ENCODE measurements around the gene NECAB2.

Gene NECAB2

GRCh38 chr16:83994703-83995102, 26.7 kb downstream of the NECAB2 start:
- DNase-seq = no peak

- no peak for DNase-seq
Observed at GRCh38 chr16:83995754-83996153, 27.7 kb downstream of the NECAB2 start.

GRCh38 chr16:83996481-83997252, 28.6 kb downstream of the NECAB2 start:
- DNase-seq = no peak

DNA sequence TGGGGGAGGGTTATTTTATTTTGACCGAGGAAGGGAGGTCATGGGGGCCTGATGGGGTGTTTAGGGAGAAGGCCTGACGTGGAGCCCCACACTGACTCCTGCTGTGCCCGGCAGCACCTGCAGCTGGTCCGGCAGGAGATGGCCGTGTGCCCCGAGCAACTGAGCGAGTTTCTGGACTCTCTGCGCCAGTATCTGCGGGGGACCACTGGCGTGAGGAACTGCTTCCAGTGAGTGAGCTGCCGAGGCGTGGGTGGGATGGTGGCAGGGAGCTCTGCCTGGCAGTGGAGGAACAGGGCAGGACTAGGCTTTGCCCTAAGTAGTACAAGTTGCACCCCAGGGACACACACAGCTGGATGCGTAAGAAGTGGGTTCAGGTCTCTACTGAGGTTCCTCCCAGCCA, 30.0 kb downstream of the NECAB2 start:
- no peak for DNase-seq

DNA sequence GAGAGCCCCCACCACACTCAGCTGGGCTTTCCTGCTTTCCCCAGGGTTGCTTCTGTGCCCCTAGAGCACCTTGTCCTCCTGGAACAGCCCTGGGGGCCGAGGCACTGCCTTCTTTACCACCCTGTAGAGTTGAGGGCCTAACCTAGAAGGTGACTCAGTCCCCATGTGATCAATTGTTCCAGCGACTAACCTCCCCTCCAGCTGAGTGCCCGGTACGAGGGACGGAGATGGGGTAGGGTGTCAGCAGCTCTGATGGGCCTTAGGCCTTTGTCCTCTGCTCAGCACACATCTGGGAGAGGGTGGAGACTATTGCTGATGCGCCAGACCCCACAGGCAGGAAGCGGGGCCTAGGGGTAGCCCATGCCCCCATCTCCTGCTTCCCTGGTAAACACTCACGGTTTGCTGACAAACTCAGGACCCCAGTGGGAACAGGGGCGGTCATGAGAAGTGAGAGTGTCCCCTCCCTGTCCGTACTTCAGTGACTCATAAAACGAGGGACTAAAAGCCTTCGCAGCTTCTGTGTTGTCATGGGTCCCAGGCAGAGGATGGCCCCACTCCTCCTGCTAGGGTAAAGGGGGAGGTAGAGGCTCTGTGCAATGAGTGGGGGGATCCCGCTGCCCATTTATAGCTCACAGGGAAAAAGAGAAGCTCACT, 33.1 kb downstream of the NECAB2 start:
- no peak for DNase-seq

DNA sequence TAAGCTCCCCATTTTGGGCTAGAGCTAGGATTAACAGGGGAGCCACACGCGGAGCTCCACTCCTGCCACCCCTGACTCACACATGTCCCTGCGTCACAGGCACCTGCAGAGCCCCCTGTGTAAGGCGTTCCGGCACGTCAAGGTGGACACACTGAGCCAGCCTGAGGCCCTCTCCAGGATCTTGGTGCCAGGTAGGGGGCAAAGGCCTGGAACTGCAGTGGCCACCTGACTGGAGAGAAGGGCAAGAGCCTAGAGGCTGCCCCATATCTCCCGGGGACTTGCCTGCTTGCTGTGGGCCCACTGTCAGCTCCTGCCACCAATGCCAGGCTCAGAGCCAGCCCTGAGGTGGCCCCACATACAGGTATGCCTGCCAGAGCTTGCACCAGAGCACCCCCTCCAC, 33.7 kb downstream of the NECAB2 start:
- no peak for DNase-seq

GRCh38 chr16:84003038-84003437, 35.0 kb downstream of the NECAB2 start:
- DNase-seq = no peak

DNA sequence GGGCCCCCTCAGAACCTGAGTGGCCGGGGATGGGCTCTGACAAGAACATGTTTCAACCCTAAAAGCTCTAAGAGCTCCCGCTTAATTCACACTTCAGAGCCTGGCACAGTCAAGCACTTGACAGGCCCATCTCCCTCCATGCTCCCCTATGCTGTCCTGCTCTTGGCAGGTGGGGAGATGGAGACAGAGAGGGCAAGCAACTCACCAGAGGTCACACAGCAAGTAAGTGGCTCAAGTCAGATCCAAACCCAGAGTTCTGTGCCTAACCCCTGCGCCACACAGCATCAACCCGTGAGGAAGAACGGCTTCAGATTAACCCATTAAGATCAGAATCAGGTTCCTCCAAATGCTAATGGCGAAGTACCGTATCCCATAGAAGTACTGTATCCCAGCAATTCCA, 36.4 kb downstream of the NECAB2 start:
- no peak for DNase-seq

DNA sequence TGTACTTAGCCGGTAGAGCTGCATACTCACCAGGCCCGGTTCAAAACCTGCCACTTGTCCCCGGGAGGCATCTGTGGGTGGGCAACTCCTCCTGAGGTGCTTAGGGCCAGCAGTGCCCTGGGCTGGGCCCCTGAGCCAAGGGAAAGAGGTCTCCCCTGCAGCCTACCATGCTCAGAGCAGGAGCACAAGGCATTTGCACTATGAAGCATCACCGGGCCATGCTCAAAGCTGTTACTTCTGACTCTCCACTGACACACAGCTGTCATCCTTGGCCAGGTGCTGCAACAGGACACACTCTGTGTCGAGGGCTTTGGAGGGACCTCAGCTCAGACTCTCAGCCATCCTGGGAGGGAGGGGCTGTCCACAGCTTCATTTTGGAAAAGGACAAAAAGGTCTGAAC, 37.3 kb downstream of the NECAB2 start:
- no peak for DNase-seq

- DNase-seq = no peak
Observed at GRCh38 chr16:84007520-84007919, 39.5 kb downstream of the NECAB2 start.

DNA sequence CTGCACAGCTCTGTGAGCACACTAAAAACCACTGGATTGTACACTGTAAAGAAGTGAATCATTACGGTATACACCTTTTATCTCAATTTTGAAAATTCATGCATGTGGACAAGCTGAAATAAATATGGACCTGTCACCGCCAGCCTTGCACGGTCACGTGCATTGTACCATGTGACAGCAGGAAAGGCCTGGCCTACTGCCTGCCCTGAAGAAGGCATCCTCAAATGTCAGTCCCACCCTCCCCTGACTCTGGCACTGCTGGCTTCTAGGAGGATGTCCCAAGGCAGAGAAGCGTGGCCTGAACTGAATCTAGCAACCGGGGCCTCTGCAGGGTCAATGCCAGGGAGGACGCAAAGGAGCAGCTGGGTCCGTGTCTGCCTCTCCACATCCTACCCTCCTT, 39.9 kb downstream of the NECAB2 start:
- DNase-seq = no peak

DNA sequence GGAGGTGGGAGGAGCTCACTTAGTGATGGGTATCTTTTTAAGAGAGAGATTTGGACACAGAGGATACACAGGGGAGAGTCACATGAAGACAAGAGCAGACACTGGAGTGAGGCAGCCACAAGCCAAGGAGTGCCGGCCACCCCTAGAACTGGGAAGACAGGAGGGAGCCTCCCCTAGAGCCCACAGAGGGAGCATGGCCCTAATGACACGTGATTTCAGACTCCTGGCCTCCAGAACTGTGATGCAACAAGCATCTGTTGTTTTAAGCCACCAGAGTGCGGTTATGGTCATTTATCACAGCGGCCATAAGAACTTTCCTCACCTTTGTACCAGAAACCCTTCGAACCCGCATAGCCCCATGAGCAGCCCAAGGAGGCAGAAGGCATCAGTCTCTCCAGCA, 41.2 kb downstream of the NECAB2 start:
- no peak for DNase-seq

DNA sequence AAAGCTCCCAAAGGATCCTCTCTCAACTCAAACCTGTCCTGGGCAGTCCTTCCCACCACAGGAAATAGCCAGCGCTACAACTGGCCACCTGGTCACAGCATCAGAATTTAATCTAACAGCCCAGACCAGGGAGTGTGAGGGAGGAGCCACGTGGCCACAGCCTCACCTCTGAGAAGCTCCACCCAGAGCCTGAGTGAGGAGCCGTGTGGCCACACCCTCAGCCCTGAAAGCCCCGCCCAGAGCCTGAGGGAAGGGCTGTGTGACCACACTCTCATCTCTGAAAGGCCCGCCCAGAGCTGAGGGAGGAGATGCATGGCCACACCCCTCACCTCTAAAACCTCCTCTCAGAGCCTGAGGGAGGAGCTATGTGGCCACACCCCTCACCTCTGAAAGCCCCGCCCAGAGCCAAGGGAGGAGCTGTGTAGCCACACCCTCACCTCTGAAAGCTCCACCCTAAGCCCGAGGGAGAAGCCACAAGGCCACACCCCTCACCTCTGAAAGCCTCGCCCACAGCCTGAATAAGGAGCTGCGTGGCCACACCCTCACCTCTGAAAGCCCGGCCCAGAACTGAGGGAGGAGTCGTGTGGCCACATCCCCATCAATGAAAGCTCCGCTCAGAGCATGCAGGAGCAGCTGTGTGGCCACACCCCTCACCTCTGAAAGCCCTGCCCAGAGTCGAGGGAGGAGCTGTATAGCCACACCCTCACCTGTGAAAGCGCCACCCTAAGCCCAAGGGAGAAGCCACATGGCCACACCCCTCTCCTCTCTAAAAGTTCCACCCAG, 45.9 kb downstream of the NECAB2 start:
- peak; percentile 60 for DNase-seq

DNA sequence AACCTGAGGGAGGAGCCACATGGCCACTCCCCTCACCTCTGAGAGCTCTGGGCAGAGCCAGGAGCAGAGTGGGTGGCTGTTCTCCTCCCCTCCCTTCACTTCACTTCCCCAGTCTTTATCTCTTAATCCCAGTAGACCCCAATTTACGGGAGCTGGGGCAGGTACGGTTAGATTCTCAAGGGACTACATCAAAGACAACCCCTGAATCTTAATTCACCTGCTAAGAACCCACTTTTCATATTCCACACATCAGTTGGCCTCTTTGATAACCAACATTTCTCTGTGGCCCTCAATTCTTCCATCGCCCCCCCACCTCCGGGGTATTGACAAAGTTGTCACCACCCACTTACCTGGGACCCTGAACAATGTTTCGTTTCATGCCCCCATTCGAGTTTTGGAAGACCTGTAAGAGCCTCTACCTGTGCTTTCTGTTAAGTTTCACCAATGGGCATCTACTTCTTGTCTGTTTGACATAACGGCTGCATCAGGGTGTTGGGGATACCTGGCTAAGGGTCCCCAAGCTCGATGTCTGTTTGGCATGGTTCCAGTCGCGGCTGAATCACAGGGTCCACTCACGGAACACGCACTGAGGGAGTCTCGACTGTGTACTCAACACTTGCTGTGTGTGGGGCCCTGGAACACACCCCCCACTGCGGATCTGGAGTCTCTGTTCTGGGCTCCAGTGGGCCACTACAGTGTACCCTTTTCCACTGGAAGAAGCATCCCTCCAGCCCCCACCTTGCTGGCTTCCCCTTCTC, 46.7 kb downstream of the NECAB2 start:
- no peak for DNase-seq

DNA sequence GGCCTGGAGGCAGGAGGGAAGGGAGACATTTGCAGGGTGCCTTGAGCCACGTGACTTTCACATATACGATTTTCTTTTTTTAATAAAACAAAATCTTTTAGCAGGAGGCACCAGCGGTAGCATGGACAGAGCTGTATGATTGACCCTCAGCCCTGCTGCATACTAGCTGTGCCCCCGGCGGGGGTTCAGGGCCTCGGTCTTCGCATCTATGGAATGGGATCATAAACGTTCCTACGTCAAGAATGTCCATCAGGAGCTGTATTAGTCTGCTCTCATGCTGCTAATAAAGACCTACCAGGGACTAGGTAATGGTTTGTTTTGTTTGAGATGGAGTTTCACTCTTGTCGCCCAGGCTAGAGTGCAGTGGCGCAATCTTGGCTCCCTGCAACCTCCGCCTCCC, 47.4 kb downstream of the NECAB2 start:
- no peak for DNase-seq

- DNase-seq = no peak
Observed at GRCh38 chr16:84016477-84016876, 48.4 kb downstream of the NECAB2 start.

- no peak for DNase-seq
Observed at GRCh38 chr16:84018710-84019109, 50.7 kb downstream of the NECAB2 start.

GRCh38 chr16:84020353-84020752, 52.3 kb downstream of the NECAB2 start:
- DNase-seq = no peak

DNA sequence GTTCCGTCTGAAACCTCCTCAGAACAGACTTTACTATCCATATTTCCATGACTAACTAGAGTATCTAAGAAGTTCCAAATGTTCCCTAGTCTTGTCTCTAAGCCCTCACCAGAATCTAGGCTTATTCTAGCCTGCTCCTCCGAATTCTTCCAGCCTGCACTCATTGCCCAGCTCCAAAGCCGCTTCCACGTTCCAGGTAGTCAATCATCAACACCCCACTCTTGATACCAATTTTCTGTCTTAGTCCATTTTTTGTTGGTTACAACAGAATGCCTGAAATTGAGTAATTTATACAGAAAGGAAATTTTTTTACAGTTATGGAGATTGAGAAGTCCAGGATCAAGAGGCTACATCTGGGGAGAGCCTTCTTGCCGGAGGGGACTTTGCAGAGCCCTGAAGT, 53.4 kb downstream of the NECAB2 start:
- DNase-seq = no peak

GRCh38 chr16:84022644-84023043, 54.6 kb downstream of the NECAB2 start:
- no peak for DNase-seq

DNA sequence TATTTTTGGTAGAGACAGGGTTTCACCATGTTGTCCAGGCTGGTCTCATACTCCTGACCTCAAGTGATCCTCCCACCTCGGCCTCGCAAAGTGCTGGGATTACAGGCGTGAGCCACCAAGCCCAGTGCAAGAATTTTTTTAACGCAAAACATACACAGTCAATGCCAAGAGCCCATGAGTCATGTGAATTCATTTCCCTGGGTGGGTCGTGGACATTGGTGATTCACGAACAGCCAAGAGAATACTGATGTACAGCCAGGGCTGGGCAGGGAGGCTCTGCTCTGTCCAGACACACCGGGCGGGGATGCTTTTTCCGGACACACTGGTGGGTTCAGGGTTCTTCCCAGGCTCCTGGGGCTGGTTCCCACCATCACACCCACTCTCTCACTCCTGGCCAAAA, 56.8 kb downstream of the NECAB2 start:
- DNase-seq = no peak

- no peak for DNase-seq
Observed at GRCh38 chr16:84026606-84027005, 58.6 kb downstream of the NECAB2 start.

DNA sequence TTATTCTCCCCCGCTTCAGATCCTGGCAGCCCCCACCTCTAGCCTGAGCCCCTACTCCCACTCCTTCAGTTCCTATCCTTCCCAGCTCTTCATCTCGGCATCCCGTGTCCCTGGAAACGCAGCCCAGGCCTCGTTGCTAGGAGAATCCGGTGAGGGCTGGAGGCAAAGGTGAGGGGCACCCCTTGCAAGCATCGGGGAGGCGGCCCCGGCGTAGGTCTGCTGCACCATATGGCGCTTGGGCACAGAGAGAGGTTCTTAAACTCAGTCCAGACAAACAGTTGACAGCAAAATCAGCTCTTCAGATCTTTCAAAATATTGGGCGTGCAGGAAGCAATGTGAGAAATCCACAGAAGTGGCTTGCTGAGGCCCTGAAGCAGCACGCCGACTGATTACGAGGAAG, 59.6 kb downstream of the NECAB2 start:
- DNase-seq = no peak
